Erythroblast (primary cell): Measurements from ENCODE around the gene LMLN.

ENCODE experiments used
- GATA1 ChIP-seq: IDR thresholded peaks from 2 replicates; pipeline ENCODE4 v1.6.1; 2011; ENCODE audit warnings: low read depth, mild to moderate bottlenecking, control low read depth, low read length, moderate library complexity
- POLR2A ChIP-seq: IDR thresholded peaks from 2 replicates; pipeline ENCODE4 v1.6.1; 2011; ENCODE audit warnings: mild to moderate bottlenecking, low read length

GRCh38 chr3:197955892-197956477 lies 4.0 kb upstream of the LMLN start:
- TF ChIP-seq POLR2A (no peak), GATA1 (no peak)
